ENCODE data around the gene ATG9B.

ATG9B gene

DNA sequence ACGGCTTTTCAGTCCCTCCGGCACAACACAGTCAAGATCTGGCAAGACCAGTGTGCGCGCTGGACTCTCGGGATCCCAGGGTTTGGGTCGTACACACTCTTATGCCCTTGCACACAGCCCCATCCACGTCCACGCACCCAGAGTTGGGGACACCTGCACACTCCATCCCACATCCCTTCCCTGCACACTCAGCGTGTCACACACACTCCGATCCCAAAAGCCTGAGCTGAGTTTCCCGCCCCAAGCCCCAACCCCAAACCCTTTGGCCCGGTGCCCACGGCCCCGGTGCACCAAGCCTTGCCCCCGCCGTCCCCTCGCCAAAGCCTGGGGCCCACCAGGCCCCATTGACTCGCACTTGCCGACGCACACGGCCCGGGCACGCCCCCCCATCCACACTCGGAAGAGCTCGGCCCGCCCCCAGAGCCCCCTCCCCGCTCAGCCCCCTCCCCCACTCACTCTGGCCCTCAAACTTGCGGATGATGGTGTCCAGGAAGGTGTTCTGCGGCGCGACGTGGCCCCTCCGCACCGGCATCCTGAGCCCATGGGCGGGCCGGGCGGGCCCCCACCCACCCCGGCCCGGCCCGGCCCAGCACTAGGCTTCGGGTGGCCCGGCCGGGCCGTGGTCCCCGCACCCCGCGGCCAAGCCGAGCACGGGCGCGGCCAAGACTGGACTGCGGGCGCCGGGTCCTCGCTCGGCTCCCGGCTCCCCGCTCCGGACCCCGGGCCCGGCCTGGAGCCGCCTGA lies 46.7 kb downstream of the ATG9B start:
- DNase-seq, result no peak

DNA sequence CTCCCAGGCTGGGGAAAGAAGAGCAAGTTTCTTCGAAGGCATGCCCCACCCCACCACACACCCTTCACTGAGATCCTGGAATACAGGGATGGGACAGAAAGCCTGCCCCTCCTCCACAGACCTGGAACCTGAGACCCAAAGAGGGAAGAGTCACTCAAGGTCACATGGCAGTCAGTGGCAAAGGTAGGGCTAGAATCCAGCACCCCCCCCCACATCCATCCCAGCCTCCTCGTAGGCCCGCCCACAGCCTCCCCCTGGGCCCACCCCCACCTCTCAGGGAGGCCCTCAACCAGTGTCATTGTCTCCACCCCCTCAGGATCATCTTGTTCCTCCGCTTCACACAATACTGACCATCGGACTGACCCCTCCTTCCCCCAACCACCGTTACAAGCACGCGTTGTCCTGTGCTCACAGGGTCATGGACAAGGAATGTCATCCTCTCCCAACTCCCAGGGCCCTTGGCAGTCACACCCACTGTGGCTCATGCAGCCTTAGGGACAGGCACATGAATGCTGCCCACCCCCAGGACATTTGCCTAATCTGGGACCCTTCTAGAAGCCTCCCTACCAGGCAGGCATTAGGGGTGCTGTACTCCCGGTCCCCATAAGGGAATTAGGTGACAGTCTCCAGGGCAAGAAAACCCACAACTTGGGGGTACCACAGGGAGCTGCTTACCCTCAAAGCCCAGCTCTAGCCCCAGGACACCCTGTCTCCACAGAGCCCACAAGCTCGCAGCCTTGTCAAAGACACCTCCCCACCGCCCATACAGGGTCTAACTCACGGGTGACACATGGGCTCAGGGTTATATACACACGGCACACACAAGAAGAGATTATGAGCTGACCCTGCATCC lies 47.5 kb downstream of the ATG9B start:
- DNase-seq, result no peak

DNA sequence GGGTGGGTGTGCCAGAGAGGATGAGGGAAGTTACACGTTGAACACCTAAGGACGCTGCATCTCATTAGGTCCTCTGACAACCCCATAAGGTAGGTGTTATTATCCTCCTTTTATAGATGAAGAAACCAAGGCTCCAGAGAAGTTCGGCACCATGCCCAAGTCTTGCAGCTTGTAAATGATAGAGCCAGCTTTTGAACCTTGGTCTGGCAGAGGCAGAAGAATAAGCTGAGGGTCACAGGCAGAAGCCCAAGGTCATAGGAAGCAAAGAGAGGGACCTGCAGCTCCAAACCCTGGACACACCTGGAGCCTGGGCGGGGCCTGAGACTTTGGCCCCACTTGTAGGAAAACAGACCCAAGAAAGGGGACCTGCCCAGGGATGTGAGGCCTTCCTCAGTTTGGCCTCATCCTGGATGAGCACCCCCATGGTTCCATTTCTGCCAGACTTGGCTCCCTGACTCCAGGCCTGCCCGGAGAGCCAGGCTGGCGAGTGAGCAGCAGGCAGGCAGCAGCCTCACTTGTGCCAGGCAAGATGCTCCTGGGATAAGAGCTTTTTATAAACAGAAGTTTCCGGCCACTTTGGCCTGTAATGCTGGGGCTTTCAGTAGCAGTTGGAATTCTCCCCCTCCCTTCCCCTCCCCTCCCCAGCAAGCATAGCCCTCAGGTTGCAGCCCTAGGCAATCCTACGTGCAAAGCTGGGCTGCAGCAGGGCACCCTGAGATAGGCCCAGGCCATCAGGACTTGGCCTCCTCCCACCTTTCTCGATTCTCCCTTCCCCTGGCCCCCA lies 48.6 kb downstream of the ATG9B start:
- DNase-seq, result no peak

DNA sequence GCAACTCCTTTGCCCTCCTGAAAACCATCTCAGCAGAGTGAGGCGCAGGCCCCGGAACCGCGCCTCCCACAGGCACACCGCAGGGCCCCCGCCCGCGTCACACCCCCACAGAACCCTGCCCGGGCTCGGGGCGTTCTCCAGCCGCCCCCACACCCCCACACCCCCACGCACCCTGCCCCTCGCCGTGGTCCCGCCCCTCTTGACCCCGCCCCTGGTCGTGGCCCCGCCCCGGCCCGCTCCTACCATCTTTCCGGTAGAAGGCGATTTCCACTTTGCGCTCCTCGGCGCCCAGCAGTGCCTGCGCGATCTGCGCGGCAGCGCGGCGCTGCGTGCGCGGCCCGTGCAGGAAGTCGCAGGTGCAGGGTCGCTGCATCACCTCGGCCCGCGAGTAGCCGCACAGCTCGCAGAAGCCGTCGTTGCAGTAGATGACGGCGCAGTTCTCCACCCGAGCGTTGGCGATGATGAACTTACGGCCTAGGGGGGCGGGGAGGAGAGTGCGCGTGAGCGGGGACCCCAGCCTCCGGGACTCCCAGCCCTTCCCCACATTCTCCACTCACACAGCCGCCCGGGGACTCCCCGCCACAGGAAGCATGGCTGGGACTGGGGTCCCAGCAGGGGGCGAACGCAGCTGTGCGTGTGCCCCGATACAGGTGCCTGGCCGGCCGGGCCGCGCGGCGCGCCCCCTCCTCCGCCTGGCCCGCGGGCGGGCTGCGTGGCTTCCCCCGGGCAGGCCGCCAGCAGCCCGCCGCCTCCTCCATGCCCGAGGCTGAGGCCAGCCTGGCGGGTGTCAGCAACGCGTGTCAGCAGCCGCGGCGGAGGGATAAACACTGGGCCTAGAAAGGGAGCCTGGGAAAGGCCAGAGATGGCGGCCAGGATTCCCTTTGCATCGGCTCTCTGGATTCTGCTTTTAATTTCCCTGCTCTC lies 49.6 kb downstream of the ATG9B start:
- DNase-seq, result no peak

DNA sequence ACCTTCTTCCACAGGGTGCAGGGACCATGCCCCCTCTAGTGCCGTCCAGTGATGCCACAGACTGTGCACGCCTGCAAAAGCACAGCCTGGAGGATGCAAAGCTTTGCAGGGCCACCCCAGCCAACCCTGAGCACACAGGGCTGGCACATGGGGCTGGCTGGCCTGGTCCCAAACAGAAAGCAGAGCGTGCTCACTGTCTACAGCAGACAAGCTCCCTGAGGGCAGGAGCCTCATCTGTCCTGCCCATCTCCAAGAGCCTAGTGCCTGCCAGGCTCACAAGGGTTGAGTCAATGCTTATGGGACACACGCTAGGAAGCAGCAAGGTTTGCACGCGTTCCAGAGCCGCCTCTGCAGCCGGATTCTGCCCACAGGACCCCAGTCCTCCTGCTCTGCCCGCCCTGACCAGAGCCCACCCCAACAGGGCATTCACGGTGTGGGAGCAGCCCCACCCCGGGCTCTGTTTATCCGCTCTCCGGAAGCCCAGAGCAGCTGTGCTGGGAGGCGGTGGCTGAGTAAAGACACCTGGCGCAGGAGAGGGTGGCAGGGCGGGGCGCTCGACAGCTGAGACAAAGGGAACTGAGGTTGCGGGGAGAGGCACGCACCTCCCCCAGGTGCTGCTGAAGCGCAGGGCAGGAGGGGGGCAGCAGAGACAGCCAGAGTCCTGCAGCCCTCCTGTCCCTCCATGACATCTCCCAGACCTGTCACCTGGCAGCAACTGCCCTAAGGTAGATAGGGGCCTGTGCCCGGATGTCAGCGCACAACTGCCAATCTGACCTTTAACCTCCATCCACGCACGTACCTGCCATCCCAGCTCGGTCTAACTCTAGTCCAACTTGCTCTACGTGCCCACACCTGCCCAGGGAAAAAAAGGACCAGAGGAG lies 50.5 kb downstream of the ATG9B start:
- DNase-seq, result no peak

DNA sequence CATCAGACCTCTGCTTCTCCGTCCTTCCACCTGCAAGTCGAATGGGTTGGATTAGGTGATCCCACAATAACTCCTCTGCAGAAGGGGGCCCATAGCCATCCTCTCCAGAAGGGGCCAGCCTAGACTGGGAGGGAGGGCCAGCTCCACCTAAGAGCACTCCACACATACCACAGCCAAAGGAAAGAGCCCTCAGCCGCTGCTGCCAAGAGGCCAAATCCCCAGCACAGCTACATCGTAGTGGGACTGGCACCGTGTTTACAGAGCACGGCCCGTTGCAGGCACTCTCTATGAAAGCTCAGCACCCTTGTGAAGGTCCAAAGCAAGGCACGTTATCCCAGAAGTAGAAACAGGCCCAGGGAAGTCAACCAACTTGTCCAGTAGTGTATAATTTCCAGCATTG lies 51.6 kb downstream of the ATG9B start:
- DNase-seq, result no peak

DNA sequence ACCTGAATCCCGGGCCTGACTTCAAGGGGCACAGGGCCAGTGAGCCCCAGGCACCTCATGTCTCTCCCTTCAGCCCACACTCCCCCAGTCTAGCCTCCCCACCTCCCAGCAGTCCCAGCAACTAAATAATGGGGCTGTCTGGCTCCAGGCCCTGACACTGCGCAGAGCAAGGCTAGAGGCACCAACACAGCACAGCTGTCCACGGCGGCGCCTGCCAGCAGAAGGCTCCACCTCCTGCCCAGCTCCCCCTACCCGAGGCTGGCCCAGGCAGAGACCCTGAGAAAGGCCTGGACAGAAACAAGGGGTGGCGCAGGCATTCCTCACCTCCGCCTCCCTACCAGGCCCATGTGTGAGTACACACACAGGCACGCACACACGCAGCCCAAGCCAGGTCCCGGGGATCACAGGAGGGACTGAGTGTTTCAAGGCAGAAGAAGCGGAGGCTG lies 52.2 kb downstream of the ATG9B start:
- peak; percentile 75 for DNase-seq

DNA sequence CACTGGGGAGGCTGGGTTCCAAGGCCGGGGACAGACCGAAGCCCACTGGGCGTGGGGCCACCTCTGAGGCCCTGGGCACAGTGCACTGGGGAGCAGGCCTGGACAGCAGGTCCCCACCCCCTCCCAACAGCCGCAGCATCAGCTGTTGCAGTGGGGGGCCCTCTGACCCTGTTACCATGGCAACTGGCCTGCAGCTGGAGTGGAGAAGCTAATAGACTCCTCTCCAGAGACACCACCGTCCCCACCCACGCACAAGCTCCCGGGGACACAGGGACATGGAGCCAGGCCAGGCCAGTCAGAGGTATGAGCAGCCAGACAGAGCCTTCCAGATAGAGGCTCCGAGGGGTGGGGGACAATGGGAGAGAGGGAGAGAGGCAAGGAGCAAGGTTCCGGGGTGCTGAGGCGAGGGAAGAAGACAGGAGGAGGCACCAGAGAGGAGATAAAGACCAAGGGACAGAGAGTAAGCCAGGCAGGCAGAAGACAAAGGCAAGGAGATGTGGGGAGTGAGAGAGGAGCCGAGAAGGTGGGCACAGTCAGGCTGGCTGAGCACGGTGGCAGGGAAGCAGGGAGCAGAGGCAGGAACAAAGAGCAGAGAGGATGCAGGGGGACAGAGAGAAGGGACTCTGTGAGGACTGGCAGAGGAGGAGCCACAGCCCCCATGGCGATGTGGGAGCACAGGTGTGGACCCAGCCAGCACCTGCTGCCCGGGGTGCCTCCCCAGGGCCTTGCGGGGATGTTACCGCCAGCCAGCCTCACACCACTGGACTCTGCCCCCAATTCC lies 52.9 kb downstream of the ATG9B start:
- DNase-seq, result peak; percentile 74

DNA sequence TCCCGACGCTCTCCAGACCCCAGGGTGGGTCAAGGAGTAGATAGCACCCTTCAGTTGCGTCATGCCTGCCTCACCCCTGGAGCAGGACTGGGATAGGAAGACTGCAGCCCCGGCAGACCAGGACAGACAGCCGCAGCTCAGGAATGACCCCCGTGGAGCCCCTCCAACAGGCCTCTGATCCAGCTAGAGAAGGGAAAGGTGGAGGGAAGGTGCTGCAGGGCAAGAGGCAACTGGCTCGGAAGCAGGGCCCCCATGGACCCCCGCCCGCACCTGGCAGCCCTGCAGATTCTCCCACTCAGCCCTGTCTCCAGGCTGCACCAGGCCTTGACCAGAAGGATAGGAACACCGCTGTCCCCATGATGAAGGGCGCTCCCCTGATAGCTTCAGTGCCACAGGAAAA lies 53.9 kb downstream of the ATG9B start:
- DNase-seq, result no peak

DNA sequence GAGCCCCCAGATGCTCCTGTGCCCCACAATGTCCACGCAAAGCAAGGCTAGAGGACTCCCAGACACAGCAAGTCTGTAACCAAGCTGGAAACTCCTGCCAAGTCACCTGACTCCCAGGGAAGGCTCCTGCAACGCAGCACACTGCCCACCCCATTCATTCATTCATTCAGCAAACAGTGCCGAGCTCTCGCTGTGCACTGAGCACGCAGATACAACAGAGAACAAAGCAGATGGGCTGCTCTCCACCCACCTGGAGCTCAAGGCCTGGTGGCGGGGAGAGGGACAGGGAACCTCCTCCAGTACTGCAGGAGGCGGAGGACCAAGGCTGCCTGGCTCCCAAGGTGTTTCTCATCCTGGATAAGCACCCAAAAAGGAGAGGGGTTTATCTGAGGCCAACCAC lies 54.8 kb downstream of the ATG9B start:
- no peak for DNase-seq

DNA sequence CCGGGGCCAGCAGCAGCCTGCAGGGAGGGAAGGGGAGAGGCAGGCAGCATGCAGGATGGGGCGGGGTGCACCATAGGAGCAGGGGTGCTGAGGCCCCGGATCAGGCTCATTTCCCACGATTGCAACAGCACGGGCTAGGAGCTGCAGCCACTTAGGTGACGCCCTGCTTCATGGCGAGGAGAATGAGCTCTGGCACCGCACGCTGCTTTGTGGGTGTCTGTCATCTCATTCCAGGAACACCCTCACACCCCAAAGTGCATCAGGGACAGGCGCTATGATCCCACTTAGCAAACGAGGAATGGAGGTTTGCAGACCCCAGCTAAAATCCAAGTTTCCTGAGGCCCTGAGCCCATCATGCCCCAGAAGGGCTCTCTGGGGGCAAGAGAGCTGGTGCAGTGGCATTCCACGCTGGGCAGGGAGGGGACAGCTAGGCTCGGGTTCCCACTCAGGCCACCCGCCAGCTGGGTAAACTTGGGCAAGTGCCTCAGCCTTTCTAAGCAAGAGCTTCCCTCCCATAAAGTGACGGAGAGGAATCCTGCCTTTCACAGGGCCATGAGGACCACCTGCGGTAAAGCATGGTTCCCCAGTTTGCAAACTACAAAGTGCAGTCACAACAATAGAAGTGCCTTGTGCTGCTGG lies 55.4 kb downstream of the ATG9B start:
- DNase-seq, result no peak

DNA sequence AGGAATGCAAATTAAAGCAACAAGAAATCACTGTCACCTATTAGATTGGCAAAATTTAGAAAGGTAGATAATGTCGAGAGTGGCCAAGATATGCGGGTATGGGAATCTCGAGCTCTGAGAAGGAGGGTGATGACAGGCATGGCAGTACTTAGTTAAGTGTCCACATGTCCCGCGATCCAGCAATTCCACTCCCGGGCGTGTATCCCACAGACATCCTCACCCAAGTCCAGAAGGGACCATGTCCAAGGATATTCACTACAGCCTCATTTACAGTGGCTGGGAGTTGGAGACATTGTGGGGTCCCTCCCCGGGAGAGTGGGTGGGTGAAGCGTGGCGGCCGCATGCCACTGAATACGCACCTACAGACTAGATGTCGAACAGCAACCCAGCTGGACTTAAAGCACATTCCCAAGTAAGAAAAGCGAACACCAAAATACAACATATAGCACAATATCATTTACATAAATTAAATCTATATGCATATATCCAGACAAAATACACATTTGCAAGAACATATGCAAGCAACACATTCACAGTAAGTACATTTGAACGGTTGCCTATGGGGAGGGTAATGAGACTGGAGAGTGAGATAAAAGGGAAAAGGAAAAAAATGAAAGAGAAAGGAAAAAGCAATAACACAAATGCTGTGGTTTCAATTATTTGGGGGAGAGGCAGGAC lies 56.1 kb downstream of the ATG9B start:
- DNase-seq, result no peak

DNA sequence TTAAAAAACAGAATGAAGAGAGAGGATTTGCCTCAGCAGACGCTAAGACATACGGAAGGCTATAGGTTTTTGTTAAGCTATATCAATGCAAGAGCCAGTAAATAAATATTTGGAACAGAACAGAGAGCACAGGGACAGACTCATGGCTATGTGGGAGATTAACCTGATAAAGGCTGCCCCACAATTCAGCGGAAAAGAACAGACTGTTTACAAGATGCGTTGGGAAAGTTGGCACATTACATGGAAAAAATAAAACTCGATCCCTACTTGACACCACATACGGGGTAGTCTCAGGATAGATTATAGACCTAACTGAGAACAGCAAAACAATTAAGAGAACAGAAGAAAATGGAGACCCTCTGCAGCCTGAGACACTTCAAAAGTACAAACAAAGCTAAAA lies 56.9 kb downstream of the ATG9B start:
- no peak for DNase-seq

DNA sequence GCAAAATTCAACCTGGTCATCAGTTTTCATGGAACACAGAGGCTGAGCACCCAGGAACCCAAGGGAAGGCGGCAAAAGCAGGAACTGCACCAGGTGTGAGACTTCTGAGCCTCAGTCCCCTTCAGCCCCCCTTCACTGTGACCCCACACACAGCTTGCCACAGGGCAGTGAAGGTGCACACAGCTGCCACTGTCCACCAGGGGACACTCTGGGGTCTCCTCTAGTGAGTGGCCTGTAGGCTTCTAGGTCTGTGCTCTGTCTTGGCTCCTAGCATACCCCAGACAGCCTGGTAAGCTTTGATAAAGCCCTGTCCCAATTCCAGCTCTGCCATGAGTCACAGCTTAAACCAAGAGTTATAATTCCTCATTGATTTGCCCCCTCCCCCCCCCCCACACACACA lies 58.3 kb downstream of the ATG9B start:
- DNase-seq, result no peak

DNA sequence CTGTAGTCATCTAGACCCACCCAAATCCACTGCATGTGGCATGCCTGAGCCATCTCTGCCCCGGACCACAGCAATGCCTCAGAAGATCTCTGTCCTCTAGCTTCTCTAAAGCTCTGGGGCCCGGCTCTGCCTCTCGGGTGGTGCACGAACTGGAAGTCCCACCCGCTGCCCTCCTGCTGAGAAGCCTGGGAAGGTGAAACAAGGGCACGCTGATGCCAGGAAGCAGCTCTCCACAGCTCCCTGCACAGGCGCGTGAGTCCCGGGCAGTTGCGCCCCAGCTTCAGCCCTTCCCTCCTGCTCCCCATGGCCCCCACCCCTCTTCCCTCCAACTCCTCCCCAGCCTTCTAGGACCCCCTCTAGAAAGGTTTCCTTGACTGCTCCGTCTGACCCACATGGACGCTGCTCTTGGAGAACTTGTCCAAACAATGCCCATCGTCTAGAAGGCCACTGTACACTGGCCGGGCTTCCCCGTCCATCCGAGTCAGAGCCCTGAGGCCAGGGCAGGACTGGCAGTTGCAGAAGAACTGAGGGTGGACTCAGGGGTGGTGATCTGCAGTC lies 58.9 kb downstream of the ATG9B start:
- DNase-seq, result no peak
